Upper lobe of right lung (tissue), 1 donor: ENCODE results near the gene STXBP3. TPM values are rescaled to one million over a fixed set of nuclear protein-coding genes. Genes with fewer than 3 reads are reported as not detected.

ENCODE experiments used
- ATAC-seq: fragments of 200-7000 bp; cut with Tn5 transposase; one replicate; pipeline ENCODE4 v1.9.1; 2020; ENCODE audit warnings: mild to moderate bottlenecking, moderate library complexity
- DNase-seq: peaks from one replicate; pipeline ENCODE4 v3.0.0-alpha.2; 2020
- H3K27ac ChIP-seq: fragments of 200-600 bp; one replicate; pipeline ENCODE4 v1.8.0; 2022
- H3K27me3 ChIP-seq: fragments of 200-600 bp; one replicate; pipeline ENCODE4 v1.8.0; 2022; ENCODE audit warnings: mild to moderate bottlenecking
- H3K36me3 ChIP-seq: fragments of 200-600 bp; one replicate; pipeline ENCODE4 v1.8.0; 2022
- H3K4me1 ChIP-seq: fragments of 200-600 bp; one replicate; pipeline ENCODE4 v1.8.0; 2022
- H3K4me3 ChIP-seq: fragments of 200-600 bp; one replicate; pipeline ENCODE4 v1.8.0; 2022; ENCODE audit warnings: mild to moderate bottlenecking
- H3K9me3 ChIP-seq: fragments of 200-600 bp; one replicate; pipeline ENCODE4 v1.8.0; 2022
- CTCF ChIP-seq: fragments of 200-600 bp; IDR thresholded peaks from one replicate; pipeline ENCODE4 v1.8.0; 2022; ENCODE audit warnings: antibody characterized with exemption
- intact Hi-C: fragments of 100-400 bp; cut with DNase I; formaldehyde crosslinking; loops from one replicate; pipeline ENCODE4 v1.11.0; 2022
- total RNA-seq: library from RNA; stranded (reverse); fragmentation: NEBNext Ultra II Directional; extraction: Animal tissue kit (Norgen Biotek cat#: 25700); gene quantifications from one replicate; pipeline ENCODE4 v1.2.1, GENCODE V29; 2021
- donor health status: DM: no; HTN: yes; CAD: no; lungs with severe emphysema.

STXBP3 gene
- total RNA-seq, 1 donor from 2014 or later: 54.1 TPM

- no peaks in the 10 kb centered on the region for H3K9me3 ChIP-seq
- no peak for DNase-seq
- intact Hi-C loops: no loop called here
- no peaks in the 10 kb centered on the region for H3K36me3 ChIP-seq
- TF ChIP-seq CTCF: no peak
- H3K27me3 ChIP-seq: no peaks in the 10 kb centered on the region
- no peak for ATAC-seq
- no peak within 1 kb of the TSS for H3K27ac ChIP-seq
- H3K4me1 ChIP-seq: peaks cover 7% of the 10 kb centered on the region
- no peak within 1 kb of the TSS for H3K4me3 ChIP-seq
Measured at GRCh38 chr1:108856994-108857393, 110.5 kb downstream of the STXBP3 start, which contains the start of gene AKNAD1. AKNAD1 (minus strand) TSS chr1:108857094; CDS start chr1:108852664, 4,430 bp downstream.

GRCh38 chr1:108858230-108858950 is 111.9 kb downstream of the STXBP3 start:
- H3K27ac ChIP-seq: peak overlapping the region; percentile 30
- TF ChIP-seq CTCF: no peak
- no peak for DNase-seq
- intact Hi-C loops: no loop called here
- H3K4me1 ChIP-seq: peaks cover 3% of the 10 kb centered on the region
- no peaks in the 10 kb centered on the region for H3K9me3 ChIP-seq
- H3K36me3 ChIP-seq: no peaks in the 10 kb centered on the region
- H3K4me3 ChIP-seq: no peak overlapping the region
- no peaks in the 10 kb centered on the region for H3K27me3 ChIP-seq
- no peak for ATAC-seq

Other genes starting within 250 kb of the STXBP3 start
- 12.7 TPM for gene EEIG2, start 186.6 kb upstream of the STXBP3 start, total RNA-seq
- gene HENMT1, start 85.6 kb upstream of the STXBP3 start, total RNA-seq: 5.6 TPM
- 39.3 TPM for gene PRPF38B, start 54.4 kb upstream of the STXBP3 start, total RNA-seq
- gene FNDC7, start 33.8 kb upstream of the STXBP3 start, total RNA-seq: not detected
- gene AKNAD1, start 110.4 kb downstream of the STXBP3 start, total RNA-seq: 0.67 TPM
- gene GPSM2, start 130.3 kb downstream of the STXBP3 start, total RNA-seq: 17.2 TPM
- gene CLCC1, start 216.8 kb downstream of the STXBP3 start, total RNA-seq: 35.1 TPM